Common myeloid progenitor, CD34-positive (primary cell): ENCODE data around the gene DCTPP1.

Experiments used
- CTCF ChIA-PET: fragments of 350-600 bp; sonication (Branson Sonifier 250); formaldehyde crosslinking; loops from one replicate; lab custom pipeline; 2021; ENCODE audit warnings: antibody characterized with exemption; lab: Charles Lee
- POLR2A ChIA-PET: fragments of 350-600 bp; sonication (Branson Sonifier 250); formaldehyde crosslinking; loops from one replicate; lab custom pipeline; 2021; ENCODE audit warnings: antibody characterized with exemption; lab: Charles Lee
- DNase-seq, 3 donors: peaks; one replicate each; pipeline versions ENCODE4 v3.0.0 to v3.0.0-alpha.2; 2013
- H3K27ac ChIP-seq, 2 experiments: 1 replicate in 1 of 2; 2 replicates in 1 of 2; pipeline ENCODE4 v1.7.0; 2013; ENCODE audit warnings: inconsistent platforms in 2 of 2, low read length in 2 of 2, mild to moderate bottlenecking in 2 of 2, low read depth in 1 of 2, moderate library complexity in 1 of 2; ENCODE audit not compliant: severe bottlenecking in 2 of 2, insufficient read depth in 1 of 2, poor library complexity in 1 of 2
- H3K27me3 ChIP-seq, 5 experiments: replicated peaks in 2 of 5; 1 replicate in 3 of 5; 2 replicates in 2 of 5; pipeline versions ENCODE4 v1.6.1 to v1.7.0; 2013; ENCODE audit warnings: low read length in 4 of 5, mild to moderate bottlenecking in 2 of 5, moderate library complexity in 2 of 5, inconsistent platforms in 1 of 5; ENCODE audit not compliant: insufficient read depth in 5 of 5, control insufficient read depth in 4 of 5
- H3K36me3 ChIP-seq, 4 experiments: 1 replicate in 2 of 4; 2 replicates in 2 of 4; pipeline versions ENCODE4 v1.6.1 to v1.7.0; 2013; ENCODE audit warnings: low read length in 3 of 4, control low read depth in 1 of 4, mild to moderate bottlenecking in 1 of 4; ENCODE audit not compliant: control insufficient read depth in 4 of 4, insufficient read depth in 4 of 4
- H3K4me1 ChIP-seq, 4 experiments: 1 replicate in 3 of 4; 2 replicates in 1 of 4; pipeline versions ENCODE4 v1.6.1 to v1.7.1; 2013; ENCODE audit warnings: low read length in 3 of 4, mild to moderate bottlenecking in 3 of 4, control low read depth in 1 of 4, inconsistent platforms in 1 of 4, moderate library complexity in 1 of 4; ENCODE audit not compliant: control insufficient read depth in 4 of 4, insufficient read depth in 4 of 4; ENCODE audit errors: control extremely low read depth in 1 of 4
- H3K4me3 ChIP-seq, 7 experiments: 1 replicate in 4 of 7; 2 replicates in 3 of 7; pipeline versions ENCODE4 v1.5.1 to v1.7.0; 2013; ENCODE audit warnings: mild to moderate bottlenecking in 7 of 7, low read length in 6 of 7, moderate library complexity in 6 of 7, inconsistent platforms in 2 of 7, low read depth in 2 of 7, control low read depth in 1 of 7; ENCODE audit not compliant: insufficient read depth in 4 of 7, control insufficient read depth in 1 of 7; ENCODE audit errors: extremely low read depth in 1 of 7
- H3K9me3 ChIP-seq, 5 experiments: 1 replicate in 4 of 5; 2 replicates in 1 of 5; pipeline versions ENCODE4 v1.6.1 to v1.7.1; 2013; ENCODE audit warnings: low read length in 4 of 5, mild to moderate bottlenecking in 2 of 5, inconsistent platforms in 1 of 5, low read depth in 1 of 5, moderate library complexity in 1 of 5; ENCODE audit not compliant: control insufficient read depth in 4 of 5, insufficient read depth in 2 of 5; ENCODE audit errors: control extremely low read depth in 1 of 5
- WGBS: methylation state at CpG from one replicate; pipeline ENCODE4 v1.1.5; 2013; ENCODE audit not compliant: insufficient coverage; 5-methylcytosine and 5-hydroxymethylcytosine counted together

The DCTPP1 gene

DNA sequence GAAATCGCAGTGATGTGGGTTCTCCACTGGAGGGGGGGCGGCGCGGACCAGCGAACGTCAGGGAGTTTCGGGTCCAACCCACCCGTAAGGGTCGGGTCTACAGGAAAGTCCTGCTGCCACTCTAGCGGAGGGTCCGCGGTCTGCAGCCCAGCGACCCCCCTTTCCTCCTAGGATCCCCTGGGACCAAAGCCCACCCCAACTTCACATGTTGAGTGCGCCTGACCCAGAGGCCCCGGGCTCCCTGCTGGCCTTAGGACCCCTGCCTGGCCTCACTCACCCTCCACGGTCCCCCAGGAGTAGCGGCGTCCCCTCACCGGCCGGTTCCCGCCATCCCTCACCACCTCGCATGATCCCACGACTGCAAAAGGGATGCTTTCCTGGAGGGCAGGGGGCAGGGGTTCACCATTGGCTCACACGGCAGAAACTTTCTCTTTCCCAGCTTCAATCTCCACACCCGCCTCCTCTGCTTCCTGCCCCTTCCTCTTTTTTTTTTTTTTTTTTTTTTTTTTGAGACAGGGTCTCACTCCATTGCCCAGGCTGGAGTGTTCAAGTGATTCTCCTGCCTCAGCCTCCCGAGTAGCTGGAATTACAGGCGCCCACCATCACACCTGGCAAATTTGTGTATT is 50.6 kb downstream of the DCTPP1 start:
- H3K9me3 ChIP-seq, result no peaks in the 10 kb centered on the region
- peak overlapping the region; percentile 20 to 93 (median 79) for H3K4me3 ChIP-seq
- ChIA-PET CTCF (no interaction called here), POLR2A (no interaction called here)
- WGBS, result 21% methylated on average over 15 of the region's 27 CpGs
- H3K4me1 ChIP-seq, result peaks cover 0 to 65% (median 54%) of the 10 kb centered on the region in 4 experiments
- peak overlapping the region in 1 of 2 experiments; percentile 74 for H3K27ac ChIP-seq
- H3K27me3 ChIP-seq, result no peaks in the 10 kb centered on the region
- no peak for DNase-seq
- H3K36me3 ChIP-seq, result no peaks in the 10 kb centered on the region

DNA sequence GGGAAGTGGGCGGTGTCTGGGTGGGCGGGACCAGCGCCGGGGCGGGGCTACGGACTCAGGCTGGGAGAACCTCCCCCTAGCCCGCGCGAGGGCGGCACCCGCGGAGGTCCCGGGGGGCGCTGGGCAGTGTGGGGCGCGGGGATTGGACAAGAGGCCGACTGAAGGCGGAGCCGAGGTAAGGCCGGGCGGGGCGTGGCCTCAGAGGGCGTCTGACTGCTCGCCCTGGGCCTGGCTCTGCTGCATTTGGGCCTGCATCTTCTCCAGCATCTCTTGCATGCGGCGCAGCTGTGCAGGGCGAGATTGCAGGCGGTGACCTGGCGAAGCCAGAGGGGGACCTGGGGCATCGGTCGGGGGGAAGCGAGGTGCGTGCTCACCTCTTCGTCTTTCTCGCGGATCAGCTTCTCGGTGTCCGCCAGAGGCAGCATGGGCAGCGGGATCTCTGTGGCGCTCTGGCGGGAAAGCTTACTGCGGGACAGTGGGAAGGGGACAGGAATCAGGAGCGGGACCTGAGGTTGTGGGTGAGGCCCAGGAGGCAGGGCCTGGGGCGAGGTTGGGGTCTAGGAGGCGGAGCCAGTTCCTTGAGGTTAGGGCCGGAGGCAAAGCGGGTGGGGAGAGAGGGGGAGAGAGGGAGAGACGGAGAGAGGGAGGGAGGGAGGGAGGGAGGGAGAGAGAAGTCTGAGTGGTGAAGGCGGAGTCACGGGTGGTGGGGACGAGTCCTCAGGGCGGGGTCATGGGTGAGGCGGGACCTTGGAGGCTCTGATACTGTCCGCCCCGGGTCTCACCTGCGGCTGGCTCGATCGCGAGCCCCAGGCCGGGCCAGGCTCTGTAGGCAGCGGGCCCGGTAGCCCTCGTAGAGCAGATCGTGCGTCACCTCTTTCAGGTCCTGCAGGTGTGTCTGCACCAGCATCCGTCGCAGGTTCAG is 51.3 kb downstream of the DCTPP1 start:
- no peaks in the 10 kb centered on the region for H3K9me3 ChIP-seq
- H3K4me1 ChIP-seq, result peaks cover 0 to 64% (median 54%) of the 10 kb centered on the region in 4 experiments
- POLR2A ChIA-PET, result interaction anchor here (0.7 to 1.8 kb wide), 7 partner anchors 9 to 695 kb away, joined by 3 to 11 read pairs (median 4); partner anchors contain the start of genes CD2BP2, ZNF48 and ZNF771
- H3K27me3 ChIP-seq, result no peaks in the 10 kb centered on the region
- peak; percentile 98 to 99 (median 99) for DNase-seq
- peak overlapping the region; percentile 36 to 93 (median 79) for H3K4me3 ChIP-seq
- H3K27ac ChIP-seq, result peak overlapping the region; percentile 94 to 97
- CTCF ChIA-PET, result interaction anchor here (1.0 to 1.9 kb wide), 2 partner anchors 21 to 33 kb away, joined by 3 to 8 read pairs; no protein-coding TSS in a partner anchor
- no peaks in the 10 kb centered on the region for H3K36me3 ChIP-seq
- 0% methylated on average over 46 of the region's 67 CpGs for WGBS

DNA sequence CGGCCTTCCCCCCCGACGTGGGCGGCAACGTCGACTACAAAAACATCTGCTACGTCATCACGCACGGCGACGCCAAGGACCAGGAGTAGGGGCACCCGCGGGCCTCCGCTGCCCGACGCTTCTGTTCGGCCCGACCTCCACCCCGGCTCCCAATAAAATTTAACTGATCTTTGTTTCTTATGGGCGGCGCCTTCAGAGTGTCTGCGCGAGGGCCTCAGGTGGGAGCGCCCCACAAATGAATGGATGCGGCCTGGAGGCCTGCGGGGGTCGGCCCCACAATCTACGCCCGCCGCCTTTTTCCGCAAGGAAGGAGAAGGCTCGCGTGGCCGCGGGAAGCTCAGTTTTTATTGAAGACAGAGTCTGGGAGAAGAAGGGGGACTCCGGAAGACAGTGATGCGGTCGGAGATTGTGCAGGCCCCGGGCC is 52.0 kb downstream of the DCTPP1 start:
- WGBS, result 0% methylated on average over 34 of the region's 39 CpGs
- Histone ChIP-seq H3K4me1 (peaks cover 0 to 57% (median 49%) of the 10 kb centered on the region in 4 experiments), H3K4me3 (peak overlapping the region; percentile 20 to 93 (median 69)), H3K36me3 (no peaks in the 10 kb centered on the region), H3K27ac (peak overlapping the region; percentile 94 to 97), H3K9me3 (no peaks in the 10 kb centered on the region), H3K27me3 (no peaks in the 10 kb centered on the region)
- CTCF ChIA-PET, result interaction anchor here (1.0 to 2.7 kb wide), 3 partner anchors 18 to 33 kb away, joined by 3 to 11 read pairs (median 8); partner anchors contain the start of gene ZNF48
- peak; percentile 92 to 96 (median 95) for DNase-seq
- POLR2A ChIA-PET, result interaction anchor here (0.7 to 1.8 kb wide), 7 partner anchors 8 to 696 kb away, joined by 3 to 11 read pairs (median 4); partner anchors contain the start of genes CD2BP2, ZNF48 and ZNF771

DNA sequence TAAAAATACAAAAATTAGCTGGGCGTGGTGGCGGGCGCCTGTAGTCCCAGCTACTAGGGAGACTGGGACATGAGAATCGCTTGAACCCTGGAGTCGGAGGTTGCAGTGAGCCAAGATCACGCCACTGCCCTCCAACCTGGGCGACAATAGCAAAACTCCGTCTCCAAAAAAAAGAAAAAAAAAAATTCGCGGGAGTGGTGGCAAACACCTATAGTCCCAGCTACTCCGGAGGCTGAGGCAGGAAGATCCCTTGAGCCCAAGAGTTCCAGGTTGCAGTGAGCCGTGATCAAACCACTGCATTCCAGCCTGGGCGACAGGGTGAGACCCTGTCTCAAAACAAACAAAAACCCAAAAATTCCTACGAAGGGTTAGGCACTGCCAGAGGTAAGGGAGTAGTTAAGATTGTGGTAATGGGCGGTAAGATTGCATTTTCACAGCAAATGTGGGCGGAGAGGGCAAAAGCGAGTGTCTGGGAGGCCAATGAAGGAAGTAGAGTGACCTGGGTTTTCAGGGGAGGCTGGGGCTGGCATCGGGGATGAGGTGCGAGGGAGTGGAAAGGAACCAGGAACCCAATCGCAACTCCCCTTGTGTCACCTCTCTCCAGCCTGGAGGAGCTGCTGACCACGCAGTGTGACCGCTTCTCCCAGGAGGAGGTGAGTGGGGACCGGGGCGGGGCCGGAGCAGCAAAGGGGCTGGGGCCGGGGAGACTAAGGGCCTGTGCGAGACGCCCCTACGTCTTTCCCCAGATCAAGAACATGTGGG is 52.6 kb downstream of the DCTPP1 start:
- H3K27ac ChIP-seq, result peak overlapping the region; percentile 94 to 97
- no peaks in the 10 kb centered on the region for H3K27me3 ChIP-seq
- DNase-seq, result peak; percentile 57 to 86 (median 80)
- no peaks in the 10 kb centered on the region for H3K9me3 ChIP-seq
- ChIA-PET CTCF (interaction anchor here (0.6 to 2.7 kb wide), 4 partner anchors 19 to 32 kb away, joined by 3 to 11 read pairs (median 6); partner anchors contain the start of gene ZNF48), POLR2A (interaction anchor here (1.0 to 1.8 kb wide), 4 partner anchors 8 to 30 kb away, joined by 3 to 11 read pairs (median 4); partner anchors contain the start of genes ZNF48 and ZNF771)
- WGBS, result 39% methylated on average over 28 of the region's 29 CpGs
- peaks cover 0 to 51% (median 44%) of the 10 kb centered on the region in 4 experiments for H3K4me1 ChIP-seq
- H3K36me3 ChIP-seq, result no peaks in the 10 kb centered on the region
- H3K4me3 ChIP-seq, result peak overlapping the region in 6 of 7 experiments; percentile 12 to 93 (median 73)

DNA sequence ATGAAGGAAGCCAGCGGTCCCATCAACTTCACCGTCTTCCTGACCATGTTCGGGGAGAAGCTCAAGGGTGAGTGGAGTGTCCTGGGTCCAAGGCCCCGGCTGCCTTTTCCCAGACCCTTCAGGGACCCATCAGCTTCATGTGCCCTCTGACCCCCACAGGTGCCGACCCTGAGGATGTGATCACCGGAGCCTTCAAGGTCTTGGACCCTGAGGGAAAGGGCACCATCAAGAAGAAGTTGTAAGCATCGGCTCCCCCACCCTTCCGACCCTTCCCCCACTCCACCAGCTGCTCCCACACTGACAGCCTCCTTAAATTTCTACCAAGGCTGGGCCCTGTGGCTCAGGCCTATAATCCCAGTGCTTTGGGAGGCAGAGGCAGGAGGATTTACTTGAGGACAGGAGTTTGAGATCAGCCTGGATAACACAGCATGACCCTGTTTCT is 53.3 kb downstream of the DCTPP1 start:
- CTCF ChIA-PET, result interaction anchor here (1.7 to 2.7 kb wide), 2 partner anchors 19 to 33 kb away, joined by 5 to 11 read pairs; partner anchors contain the start of gene ZNF48
- peaks cover 0 to 47% (median 41%) of the 10 kb centered on the region in 4 experiments for H3K4me1 ChIP-seq

DNA sequence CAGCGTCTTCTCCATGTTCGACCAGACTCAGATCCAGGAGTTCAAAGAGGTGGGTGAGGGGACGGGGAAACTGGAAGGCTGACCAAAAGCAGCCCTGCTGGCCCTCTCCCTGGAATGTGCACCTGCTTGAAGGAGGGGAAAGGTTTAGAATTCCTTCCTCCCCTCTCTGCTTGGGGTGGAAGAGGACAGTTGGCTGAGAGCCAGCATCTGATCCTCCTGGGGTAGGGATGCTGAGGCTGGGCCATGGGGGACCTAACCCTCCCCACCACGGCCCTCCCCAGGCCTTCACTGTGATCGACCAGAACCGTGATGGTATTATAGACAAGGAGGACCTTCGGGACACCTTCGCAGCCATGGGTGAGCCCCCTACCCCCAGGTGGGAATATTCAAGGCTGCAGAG is 54.0 kb downstream of the DCTPP1 start:
- 100% methylated on average over 8 of the region's 8 CpGs for WGBS
- ChIA-PET POLR2A (no interaction called here), CTCF (interaction anchor here (1.7 to 2.7 kb wide), 2 partner anchors 20 to 34 kb away, joined by 5 to 11 read pairs; partner anchors contain the start of gene ZNF48)
- H3K9me3 ChIP-seq, result no peaks in the 10 kb centered on the region
- peak overlapping the region in 1 of 2 experiments; percentile 97 for H3K27ac ChIP-seq
- H3K27me3 ChIP-seq, result no peaks in the 10 kb centered on the region
- H3K4me3 ChIP-seq, result no peak overlapping the region
- no peaks in the 10 kb centered on the region for H3K36me3 ChIP-seq
- no peak for DNase-seq
- peaks cover 2 to 46% (median 42%) of the 10 kb centered on the region in 4 experiments for H3K4me1 ChIP-seq

More for the DNA sequence above, 53.3 kb downstream of the DCTPP1 start:
- H3K27me3 ChIP-seq, result no peaks in the 10 kb centered on the region
- DNase-seq, result no peak
- H3K4me3 ChIP-seq, result no peak overlapping the region
- H3K27ac ChIP-seq, result peak overlapping the region in 1 of 2 experiments; percentile 97
- H3K9me3 ChIP-seq, result no peaks in the 10 kb centered on the region
- no peaks in the 10 kb centered on the region for H3K36me3 ChIP-seq
- POLR2A ChIA-PET, result no interaction called here
- WGBS, result 100% methylated on average over 6 of the region's 8 CpGs
